K562 (cell line): ENCODE data around the gene ISG20L2. TPM values are rescaled to one million over a fixed set of nuclear protein-coding genes. Genes with fewer than 3 reads are reported as not detected.

Experiments used
- STAT6 ChIP-seq: sonication (generic); formaldehyde crosslinking; IDR thresholded peaks from 2 replicates; pipeline ENCODE4 v1.8.1; 2023; ENCODE audit warnings: mild to moderate bottlenecking, missing genetic modification reagents
- ZNF512 ChIP-seq: IDR thresholded peaks from 2 replicates; pipeline ENCODE4 v1.6.1; 2016; ENCODE audit warnings: missing genetic modification characterization, missing compliant biosample characterization
- polyA plus RNA-seq, 8 experiments: library from polyadenylated mRNA; depleted of rRNA in 4 of 8; stranded (reverse) in 5 of 8; unstranded in 3 of 8; fragments of >200 nt; fragmentation: Nextera tagmentation in 2 of 8; fragmentation: Illumina TruSeq in 1 of 8; extraction: Ambion mirVana in 2 of 8; extraction: Trizol in 1 of 8; gene quantifications; 2 replicates each; pipeline versions ENCODE4 v1.2.1 to v1.2.3, GENCODE V29; 2011 to 2014; ENCODE audit warnings: inconsistent platforms in 1 of 8, missing spikeins in 1 of 8
- total RNA-seq, 7 experiments: library from RNA; depleted of rRNA in 6 of 7; stranded (reverse); fragments of >200 nt in 6 of 7; fragmentation: Illumina TruSeq in 2 of 7; extraction: Trizol in 2 of 7; gene quantifications; 2 replicates each; pipeline versions ENCODE4 v1.2.1 to v1.2.3, GENCODE V29; 2011 to 2021; ENCODE audit warnings: low replicate concordance in 1 of 7
- TF ChIP-seq, protein P1 (sequence below): fragments of 250-450 bp; sonication (Bioruptor Pico); IDR thresholded peaks from 2 replicates; pipeline ENCODE4 v1.4.0; 2020; ENCODE audit warnings: mild to moderate bottlenecking, moderate library complexity

The ISG20L2 gene
- total and polyA plus RNA-seq, 9 of the 15 experiments (the other 6 are each of a cell fraction or from before 2014, with no cell fraction given), result 21.3 to 130 (median 50.3) TPM

DNA sequence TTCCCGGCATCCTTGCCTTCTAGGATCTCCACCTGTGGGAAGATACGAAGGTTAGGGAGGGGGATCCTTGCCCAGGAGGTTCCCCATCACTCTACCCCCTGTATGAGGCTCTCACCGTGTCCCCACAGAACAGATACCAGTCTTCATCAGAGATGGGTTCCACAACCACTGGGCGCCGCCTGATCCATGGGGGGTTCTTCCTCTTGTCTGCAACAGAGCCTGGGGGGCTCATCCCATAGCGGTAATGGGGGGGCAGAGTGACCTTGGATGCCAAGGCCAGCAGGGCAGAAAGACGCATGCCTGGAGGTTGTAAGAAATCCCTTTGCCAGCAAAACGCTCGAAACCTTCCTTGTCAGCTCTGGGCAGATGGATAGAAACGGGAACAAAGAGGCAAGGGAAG is 9.8 kb upstream of the ISG20L2 start (continued):
- TF ChIP-seq, protein P1, sequence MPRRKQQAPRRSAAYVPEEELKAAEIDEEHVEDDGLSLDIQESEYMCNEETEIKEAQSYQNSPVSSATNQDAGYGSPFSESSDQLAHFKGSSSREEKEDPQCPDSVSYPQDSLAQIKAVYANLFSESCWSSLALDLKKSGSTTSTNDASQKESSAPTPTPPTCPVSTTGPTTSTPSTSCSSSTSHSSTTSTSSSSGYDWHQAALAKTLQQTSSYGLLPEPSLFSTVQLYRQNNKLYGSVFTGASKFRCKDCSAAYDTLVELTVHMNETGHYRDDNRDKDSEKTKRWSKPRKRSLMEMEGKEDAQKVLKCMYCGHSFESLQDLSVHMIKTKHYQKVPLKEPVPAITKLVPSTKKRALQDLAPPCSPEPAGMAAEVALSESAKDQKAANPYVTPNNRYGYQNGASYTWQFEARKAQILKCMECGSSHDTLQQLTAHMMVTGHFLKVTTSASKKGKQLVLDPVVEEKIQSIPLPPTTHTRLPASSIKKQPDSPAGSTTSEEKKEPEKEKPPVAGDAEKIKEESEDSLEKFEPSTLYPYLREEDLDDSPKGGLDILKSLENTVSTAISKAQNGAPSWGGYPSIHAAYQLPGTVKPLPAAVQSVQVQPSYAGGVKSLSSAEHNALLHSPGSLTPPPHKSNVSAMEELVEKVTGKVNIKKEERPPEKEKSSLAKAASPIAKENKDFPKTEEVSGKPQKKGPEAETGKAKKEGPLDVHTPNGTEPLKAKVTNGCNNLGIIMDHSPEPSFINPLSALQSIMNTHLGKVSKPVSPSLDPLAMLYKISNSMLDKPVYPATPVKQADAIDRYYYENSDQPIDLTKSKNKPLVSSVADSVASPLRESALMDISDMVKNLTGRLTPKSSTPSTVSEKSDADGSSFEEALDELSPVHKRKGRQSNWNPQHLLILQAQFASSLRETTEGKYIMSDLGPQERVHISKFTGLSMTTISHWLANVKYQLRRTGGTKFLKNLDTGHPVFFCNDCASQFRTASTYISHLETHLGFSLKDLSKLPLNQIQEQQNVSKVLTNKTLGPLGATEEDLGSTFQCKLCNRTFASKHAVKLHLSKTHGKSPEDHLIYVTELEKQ, result no peak
- TF ChIP-seq ZNF512 (tag) (no peak), STAT6 (CRISPR knock-in tag) (no peak)
